ENCODE results near the gene SMIM32.

The SMIM32 gene

GRCh38 chr5:136206361-136206760, 13.4 kb upstream of the SMIM32 start:
- DNase-seq = no peak

- DNase-seq = no peak
These were observed 13.0 kb upstream of the SMIM32 start for GRCh38 chr5:136205941-136206340.

GRCh38 chr5:136205061-136205702, 12.2 kb upstream of the SMIM32 start:
- DNase-seq = no peak

GRCh38 chr5:136203303-136203922, 10.5 kb upstream of the SMIM32 start:
- DNase-seq = no peak

GRCh38 chr5:136202469-136203205, 9.7 kb upstream of the SMIM32 start:
- no peak for DNase-seq

GRCh38 chr5:136201870-136202269, 8.9 kb upstream of the SMIM32 start:
- DNase-seq = no peak

GRCh38 chr5:136200761-136201160, 7.8 kb upstream of the SMIM32 start:
- no peak for DNase-seq

- no peak for DNase-seq
These were observed 7.2 kb upstream of the SMIM32 start for GRCh38 chr5:136200130-136200529.

GRCh38 chr5:136199408-136199807, 6.4 kb upstream of the SMIM32 start:
- no peak for DNase-seq

- DNase-seq = no peak
These were observed 5.5 kb upstream of the SMIM32 start for GRCh38 chr5:136198453-136198852.

- no peak for DNase-seq
These were observed 4.6 kb upstream of the SMIM32 start for GRCh38 chr5:136197462-136198142.

GRCh38 chr5:136195971-136196820, 3.2 kb upstream of the SMIM32 start:
- DNase-seq = no peak

GRCh38 chr5:136194576-136194975, 1.6 kb upstream of the SMIM32 start:
- no peak for DNase-seq

GRCh38 chr5:136193322-136193935, 467 bp upstream of the SMIM32 start:
- no peak for DNase-seq

- no peak for DNase-seq
These were observed 892 bp downstream of the SMIM32 start for GRCh38 chr5:136192015-136192525.

GRCh38 chr5:136191304-136192014, 1.5 kb downstream of the SMIM32 start:
- DNase-seq = no peak

GRCh38 chr5:136190904-136191303, 2.1 kb downstream of the SMIM32 start:
- DNase-seq = no peak

GRCh38 chr5:136190091-136190720, 2.8 kb downstream of the SMIM32 start:
- no peak for DNase-seq

- no peak for DNase-seq
These were observed 4.1 kb downstream of the SMIM32 start for GRCh38 chr5:136188859-136189258.

GRCh38 chr5:136186796-136187195, 6.2 kb downstream of the SMIM32 start:
- no peak for DNase-seq
